ENCODE data around the gene CACNA1H. TPM values are rescaled to one million over a fixed set of nuclear protein-coding genes. Genes with fewer than 3 reads are reported as not detected.
A peak's percentile ranks its signal among the peaks of the same experiment; 100 is the strongest.
"Not testable (repeated sequence)": the region's sequence is repeated elsewhere in the genome, so short reads cannot be mapped to it uniquely, and the experiment has no call there.

Gene CACNA1H
- total RNA-seq, 1 donor from 2014 or later, result 2.5 TPM

DNA sequence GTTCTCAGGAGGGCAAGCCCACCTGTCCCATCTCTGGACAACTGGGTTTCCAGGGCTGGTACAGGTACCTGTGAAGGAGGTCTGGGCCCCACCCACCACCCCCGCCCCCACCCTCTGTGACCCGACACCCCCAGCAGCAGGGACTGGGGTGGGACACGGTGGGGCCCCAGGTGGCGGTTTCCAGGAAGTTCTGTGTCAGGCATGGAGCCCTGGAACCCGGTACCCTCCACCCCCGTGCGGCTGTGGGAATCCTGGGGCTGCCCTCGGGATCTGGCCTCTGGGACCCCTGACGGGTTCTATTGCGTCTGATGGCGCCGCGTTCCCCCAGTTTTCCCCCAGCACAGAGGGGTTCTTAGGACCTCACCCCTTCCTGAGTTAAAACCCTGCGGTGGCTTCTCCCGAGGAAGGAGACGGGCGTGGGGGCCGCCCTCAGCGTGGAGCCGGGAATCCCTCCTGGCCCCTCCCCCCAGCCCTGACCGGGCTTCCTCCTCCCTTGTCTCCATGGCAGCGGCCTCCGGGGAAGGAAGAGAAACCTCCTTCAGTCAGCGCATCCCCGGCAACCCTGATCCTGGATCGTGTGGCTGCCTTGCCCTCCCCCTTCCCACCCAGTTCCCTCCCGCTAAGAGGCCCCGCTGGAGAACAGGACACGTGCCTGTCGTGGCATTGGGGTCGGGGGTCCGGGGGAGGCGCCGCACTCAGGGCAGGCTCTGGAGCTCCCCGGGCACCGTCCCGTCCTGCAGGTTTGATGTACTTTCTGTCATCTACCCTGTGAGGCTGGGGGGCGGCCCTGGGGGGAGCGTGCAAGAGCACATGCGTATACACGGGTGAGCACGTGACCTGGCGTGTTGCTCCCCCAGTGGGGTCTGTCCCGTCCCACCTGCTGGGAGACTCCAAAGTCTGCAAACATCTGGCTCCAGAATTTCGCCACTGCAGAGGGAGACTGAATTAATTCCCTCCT lies 30.3 kb downstream of the CACNA1H start:
- peak overlapping the region; percentile 57 for H3K27ac ChIP-seq (replicated peaks)

DNA sequence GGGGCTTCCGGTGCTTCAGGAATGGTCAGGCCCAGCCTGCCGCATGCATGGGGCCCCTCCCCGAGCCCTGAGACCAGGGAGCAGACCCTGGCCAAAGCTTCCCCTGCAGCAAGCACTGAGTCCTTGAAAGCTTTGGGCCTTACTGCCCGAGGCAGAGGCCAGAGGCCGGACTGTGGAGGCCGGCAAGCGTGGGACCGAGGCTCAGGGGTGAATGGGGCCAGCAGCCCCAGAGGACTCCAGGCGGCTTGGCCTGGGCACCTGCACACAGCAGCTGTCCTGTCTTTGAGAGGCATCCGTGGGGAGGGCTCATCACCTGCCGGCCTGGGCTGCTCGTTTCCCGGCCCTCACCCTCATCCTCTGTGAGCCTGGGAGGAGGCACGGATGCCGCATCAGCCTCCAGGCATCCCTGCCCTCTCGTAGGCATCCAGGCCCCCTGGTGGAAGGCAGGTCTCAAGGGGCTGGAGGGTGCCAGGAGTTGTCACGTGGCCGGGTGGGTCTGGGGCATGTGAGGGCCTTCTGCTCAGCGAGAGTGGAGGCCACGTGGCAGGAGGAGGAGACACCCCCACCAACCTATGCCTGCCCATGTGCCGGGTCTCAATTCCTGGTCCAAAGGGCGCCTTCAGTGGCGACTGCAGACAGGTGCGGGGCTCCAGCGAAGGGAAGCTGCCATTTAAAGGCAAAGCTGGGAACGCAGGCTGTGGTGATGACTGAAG lies 31.4 kb downstream of the CACNA1H start:
- Histone ChIP-seq H3K27ac (replicated peaks) (no peak overlapping the region), H3K4me3 (no peak overlapping the region), H3K36me3 (no peaks in the 10 kb centered on the region), H3K9me3 (replicated peaks) (no peaks in the 10 kb centered on the region), H3K4me1 (peaks cover 26% of the 10 kb centered on the region), H3K27me3 (ENCODE audit: low read depth) (peaks cover 59% of the 10 kb centered on the region)
- intact Hi-C loops (cut with micrococcal nuclease), result no loop called here
- TF ChIP-seq CTCF (IDR thresholded peaks at IDR 0.05; ENCODE audit: borderline replicate concordance), result no peak
- no peak for DNase-seq

More for the DNA sequence above, 30.3 kb downstream of the CACNA1H start:
- DNase-seq, result peak; percentile 58
- H3K4me1 ChIP-seq, result peaks cover 26% of the 10 kb centered on the region
- TF ChIP-seq CTCF (IDR thresholded peaks at IDR 0.05; ENCODE audit: borderline replicate concordance), result no peak
- H3K9me3 ChIP-seq (replicated peaks), result no peaks in the 10 kb centered on the region
- no peaks in the 10 kb centered on the region for H3K36me3 ChIP-seq
- H3K4me3 ChIP-seq, result peak overlapping the region; percentile 17
- H3K27me3 ChIP-seq (ENCODE audit: low read depth), result peaks cover 65% of the 10 kb centered on the region
- intact Hi-C loops (cut with micrococcal nuclease), result no loop called here

GRCh38 chr16:1184980-1185379 lies 32.1 kb downstream of the CACNA1H start:
- TF ChIP-seq CTCF (IDR thresholded peaks at IDR 0.05; ENCODE audit: borderline replicate concordance), result no peak
- Histone ChIP-seq H3K4me3 (no peak overlapping the region), H3K9me3 (replicated peaks) (no peaks in the 10 kb centered on the region), H3K4me1 (peaks cover 26% of the 10 kb centered on the region), H3K36me3 (no peaks in the 10 kb centered on the region), H3K27me3 (ENCODE audit: low read depth) (peaks cover 62% of the 10 kb centered on the region), H3K27ac (replicated peaks) (no peak overlapping the region)
- DNase-seq, result no peak
- intact Hi-C loops (cut with micrococcal nuclease), result no loop called here

DNA sequence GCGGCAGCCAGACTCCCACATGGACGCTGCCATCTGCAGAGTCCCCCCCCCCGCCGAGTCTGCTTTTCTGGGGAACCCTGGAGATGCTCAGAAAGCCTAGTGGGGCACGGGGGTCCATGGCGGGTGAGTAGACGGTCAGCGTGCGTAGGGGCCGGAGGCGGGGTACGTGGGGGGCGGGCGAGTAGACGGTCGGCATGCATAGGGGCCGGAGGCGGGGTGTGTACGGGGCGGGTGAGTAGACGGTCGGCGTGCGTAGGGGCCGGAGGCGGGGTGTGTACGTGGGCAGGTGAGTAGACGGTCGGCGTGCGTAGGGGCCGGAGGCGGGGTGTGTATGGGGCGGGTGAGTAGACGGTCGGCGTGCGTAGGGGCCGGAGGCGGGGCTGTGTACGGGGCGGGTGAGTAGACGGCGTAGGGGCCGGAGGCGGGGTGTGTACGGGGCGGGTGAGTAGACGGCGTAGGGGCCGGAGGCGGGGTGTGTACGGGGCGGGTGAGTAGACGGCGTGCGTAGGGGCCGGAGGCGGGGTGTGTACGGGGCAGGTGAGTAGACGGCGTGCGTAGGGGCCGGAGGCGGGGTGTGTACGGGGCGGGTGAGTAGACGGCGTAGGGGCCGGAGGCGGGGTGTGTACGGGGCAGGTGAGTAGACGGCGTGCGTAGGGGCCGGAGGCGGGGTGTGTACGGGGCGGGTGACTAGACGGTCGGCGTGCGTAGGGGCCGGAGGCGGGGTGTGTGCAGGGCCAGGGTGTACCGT lies 32.7 kb downstream of the CACNA1H start:
- H3K27me3 ChIP-seq (ENCODE audit: low read depth), result peaks cover 59% of the 10 kb centered on the region
- H3K4me3 ChIP-seq; intact Hi-C loops (cut with micrococcal nuclease); H3K36me3 ChIP-seq; H3K9me3 ChIP-seq (replicated peaks); DNase-seq; H3K27ac ChIP-seq (replicated peaks): not testable (repeated sequence)
- peaks cover 25% of the 10 kb centered on the region for H3K4me1 ChIP-seq

DNA sequence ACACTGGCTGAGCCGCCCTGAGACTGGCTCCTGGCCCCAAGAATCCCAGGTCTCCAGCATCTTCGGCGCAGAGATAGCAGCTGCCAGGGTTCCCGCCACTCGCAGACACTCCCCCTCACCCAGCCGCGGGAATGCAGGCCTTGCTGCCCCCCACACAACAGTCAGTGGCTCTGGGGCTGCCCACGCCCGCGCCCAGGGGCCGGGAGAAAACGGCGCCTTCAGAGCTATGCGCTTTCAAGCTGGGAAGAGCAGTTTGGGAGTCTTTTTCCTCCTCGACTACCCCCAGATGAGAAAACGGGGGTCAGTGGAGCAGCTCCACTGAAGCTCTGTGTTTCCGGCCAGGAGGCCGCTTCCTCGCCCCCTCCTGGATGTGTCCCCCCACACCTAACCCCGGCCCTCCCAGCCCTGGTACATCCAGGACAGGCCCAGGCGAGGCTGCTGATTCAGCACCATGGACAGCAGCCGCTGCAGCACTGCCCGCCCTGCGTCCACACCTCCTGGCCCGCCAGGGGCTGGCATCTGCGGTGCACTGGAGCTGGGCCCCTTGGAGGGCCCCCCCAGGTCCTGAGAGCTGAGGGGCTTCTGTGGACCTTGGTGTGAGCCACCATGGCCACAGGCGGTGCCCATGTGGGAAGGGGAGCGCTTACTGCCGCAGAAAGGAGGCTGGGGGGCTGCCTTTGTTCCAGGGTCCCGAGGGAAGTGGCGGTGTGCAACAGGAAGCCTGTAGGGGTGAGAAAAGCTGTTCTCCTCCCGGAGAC lies 35.7 kb downstream of the CACNA1H start:
- H3K27me3 ChIP-seq (ENCODE audit: low read depth), result peaks cover 46% of the 10 kb centered on the region
- no peak for TF ChIP-seq CTCF (IDR thresholded peaks at IDR 0.05; ENCODE audit: borderline replicate concordance)

More for the DNA sequence above, 35.7 kb downstream of the CACNA1H start:
- no peaks in the 10 kb centered on the region for H3K4me1 ChIP-seq
- intact Hi-C loops (cut with micrococcal nuclease), result no loop called here
- H3K27ac ChIP-seq (replicated peaks), result no peak overlapping the region
- H3K4me3 ChIP-seq, result no peak overlapping the region
- H3K36me3 ChIP-seq, result no peaks in the 10 kb centered on the region
- H3K9me3 ChIP-seq (replicated peaks), result no peaks in the 10 kb centered on the region
- DNase-seq, result peak; percentile 46
